Epithelial cell of proximal tubule (primary cell): ENCODE measurements around the gene MAPKBP1. TPM values are rescaled to one million over a fixed set of nuclear protein-coding genes. Genes with fewer than 3 reads are reported as not detected.

ENCODE experiments used
- DNase-seq: peaks from one replicate; pipeline ENCODE4 v3.0.0-alpha.2; 2011; ENCODE audit warnings: low read depth
- H3K4me3 ChIP-seq: 2 replicates; pipeline ENCODE4 v1.5.1; 2011; ENCODE audit warnings: low read depth, mild to moderate bottlenecking, low read length
- total RNA-seq: library from RNA; depleted of rRNA; stranded (reverse); fragments of >200 nt; gene quantifications from 2 replicates; pipeline ENCODE4 v1.2.3, GENCODE V29; 2015
- TF ChIP-seq, protein P1 (sequence below): conservative IDR thresholded peaks from 2 replicates; pipeline ENCODE4 v1.5.1; 2012; ENCODE audit warnings: low read depth, mild to moderate bottlenecking, low read length

MAPKBP1 gene
- total RNA-seq, 1 donor from 2014 or later: 14.4 TPM

DNA sequence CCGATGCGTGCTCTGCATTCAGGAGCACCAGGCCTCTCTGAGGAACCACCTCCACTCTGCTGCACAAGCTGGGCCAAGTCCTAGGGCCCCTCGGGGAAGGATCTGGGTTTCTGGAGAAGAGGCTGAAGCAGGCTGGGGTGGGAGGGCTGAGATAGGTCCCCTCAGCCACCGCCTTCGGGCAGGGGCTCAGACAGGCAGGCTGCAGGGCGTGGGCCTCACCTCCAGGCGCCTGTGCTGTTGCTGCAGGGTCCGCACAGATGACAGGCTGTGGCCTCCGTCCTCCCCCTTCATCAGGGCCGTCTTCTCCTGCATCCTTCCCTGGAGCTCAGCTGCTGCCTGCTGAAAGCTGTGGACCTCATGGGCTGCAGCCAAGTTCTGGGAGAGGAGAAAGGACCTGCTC, 79.5 kb downstream of the MAPKBP1 start:
- DNase-seq: no peak
- H3K4me3 ChIP-seq: no peak overlapping the region
- TF ChIP-seq, protein P1, sequence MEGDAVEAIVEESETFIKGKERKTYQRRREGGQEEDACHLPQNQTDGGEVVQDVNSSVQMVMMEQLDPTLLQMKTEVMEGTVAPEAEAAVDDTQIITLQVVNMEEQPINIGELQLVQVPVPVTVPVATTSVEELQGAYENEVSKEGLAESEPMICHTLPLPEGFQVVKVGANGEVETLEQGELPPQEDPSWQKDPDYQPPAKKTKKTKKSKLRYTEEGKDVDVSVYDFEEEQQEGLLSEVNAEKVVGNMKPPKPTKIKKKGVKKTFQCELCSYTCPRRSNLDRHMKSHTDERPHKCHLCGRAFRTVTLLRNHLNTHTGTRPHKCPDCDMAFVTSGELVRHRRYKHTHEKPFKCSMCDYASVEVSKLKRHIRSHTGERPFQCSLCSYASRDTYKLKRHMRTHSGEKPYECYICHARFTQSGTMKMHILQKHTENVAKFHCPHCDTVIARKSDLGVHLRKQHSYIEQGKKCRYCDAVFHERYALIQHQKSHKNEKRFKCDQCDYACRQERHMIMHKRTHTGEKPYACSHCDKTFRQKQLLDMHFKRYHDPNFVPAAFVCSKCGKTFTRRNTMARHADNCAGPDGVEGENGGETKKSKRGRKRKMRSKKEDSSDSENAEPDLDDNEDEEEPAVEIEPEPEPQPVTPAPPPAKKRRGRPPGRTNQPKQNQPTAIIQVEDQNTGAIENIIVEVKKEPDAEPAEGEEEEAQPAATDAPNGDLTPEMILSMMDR: no peak

DNA sequence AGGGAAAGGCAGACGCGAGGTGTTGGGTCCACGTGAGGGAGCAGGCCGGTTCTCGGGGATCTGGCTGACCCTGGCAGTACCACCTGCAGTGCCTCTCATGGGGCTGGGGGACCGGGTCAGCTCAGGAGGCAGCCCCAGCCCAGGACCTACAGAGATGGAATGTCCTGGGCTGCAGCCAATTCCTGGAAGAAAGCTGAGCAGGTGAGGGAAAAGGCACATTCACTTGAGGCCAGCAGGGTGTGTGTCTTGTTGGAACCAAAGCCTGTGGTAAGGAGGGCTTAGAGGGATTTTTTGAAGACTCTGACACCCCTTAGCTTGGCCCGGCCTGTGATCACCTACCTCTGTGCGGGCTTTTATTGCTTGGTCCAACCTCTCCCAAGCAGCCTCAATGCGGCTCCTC, 80.2 kb downstream of the MAPKBP1 start:
- no peak overlapping the region for H3K4me3 ChIP-seq
- TF ChIP-seq, protein P1: no peak
- no peak for DNase-seq

GRCh38 chr15:41855261-41855961, 81.1 kb downstream of the MAPKBP1 start:
- H3K4me3 ChIP-seq: no peak overlapping the region
- no peak for DNase-seq
- TF ChIP-seq, protein P1: no peak

DNA sequence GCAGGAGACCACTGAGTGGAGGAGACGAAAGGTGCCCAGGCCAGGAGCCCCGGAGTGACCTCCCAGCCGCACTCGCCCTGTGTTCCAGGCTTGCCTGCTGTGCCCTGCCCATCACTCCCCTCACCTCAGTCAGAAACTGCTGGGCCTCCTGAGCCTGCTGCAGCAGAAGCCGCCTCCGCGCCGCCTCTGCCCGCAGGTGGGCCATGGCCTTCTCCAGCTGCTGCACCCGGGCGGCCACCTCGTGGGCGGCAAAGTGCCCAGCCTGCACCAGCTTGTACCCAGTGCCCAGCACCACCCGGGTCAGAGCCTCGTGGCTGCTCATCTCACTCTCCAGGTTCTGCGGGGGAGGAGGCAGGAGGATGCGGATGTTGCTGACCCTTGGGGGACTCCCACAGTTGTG, 82.0 kb downstream of the MAPKBP1 start:
- H3K4me3 ChIP-seq: no peak overlapping the region
- TF ChIP-seq, protein P1: no peak
- DNase-seq: no peak

- TF ChIP-seq, protein P1: no peak
- no peak for DNase-seq
- H3K4me3 ChIP-seq: no peak overlapping the region
These were observed 82.4 kb downstream of the MAPKBP1 start for GRCh38 chr15:41856716-41857115.

DNA sequence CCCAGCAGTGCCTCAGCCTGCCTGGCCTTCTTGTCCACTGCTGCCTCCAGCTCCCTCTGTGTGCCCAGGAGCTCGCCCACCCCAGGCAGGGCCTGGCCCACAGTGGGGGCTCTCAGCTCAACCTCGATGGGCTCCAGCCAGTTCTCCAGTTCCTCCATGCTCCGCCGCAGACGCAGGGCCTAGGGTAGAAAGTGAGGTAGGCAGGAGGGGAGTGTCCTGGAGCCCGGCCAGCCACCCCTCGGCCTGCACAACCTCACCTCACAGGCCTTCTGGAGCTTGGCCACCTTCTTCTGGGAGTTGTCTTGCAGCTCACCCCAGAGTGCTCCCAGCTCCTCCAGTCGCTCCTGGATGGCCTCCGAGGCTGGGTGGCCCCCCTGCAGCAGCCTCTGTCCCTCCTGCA, 83.0 kb downstream of the MAPKBP1 start:
- DNase-seq: no peak
- TF ChIP-seq, protein P1: no peak
- H3K4me3 ChIP-seq: no peak overlapping the region

GRCh38 chr15:41858756-41859155, 84.5 kb downstream of the MAPKBP1 start:
- no peak overlapping the region for H3K4me3 ChIP-seq
- TF ChIP-seq, protein P1: no peak
- no peak for DNase-seq
